GM18868 (cell line): ENCODE results near the gene FLVCR2.
"Not testable (repeated sequence)": the region's sequence is repeated elsewhere in the genome, so short reads cannot be mapped to it uniquely, and the experiment has no call there.

Experiments
- ATAC-seq: cut with Tn5 transposase; IDR thresholded peaks from one replicate; pipeline ENCODE4 v1.9.1; 2021; ENCODE audit warnings: mild to moderate bottlenecking, moderate library complexity; ENCODE audit not compliant: unreplicated experiment

The FLVCR2 gene

GRCh38 chr14:75589931-75590330 lies 11.5 kb downstream of the FLVCR2 start:
- no peak for ATAC-seq

DNA sequence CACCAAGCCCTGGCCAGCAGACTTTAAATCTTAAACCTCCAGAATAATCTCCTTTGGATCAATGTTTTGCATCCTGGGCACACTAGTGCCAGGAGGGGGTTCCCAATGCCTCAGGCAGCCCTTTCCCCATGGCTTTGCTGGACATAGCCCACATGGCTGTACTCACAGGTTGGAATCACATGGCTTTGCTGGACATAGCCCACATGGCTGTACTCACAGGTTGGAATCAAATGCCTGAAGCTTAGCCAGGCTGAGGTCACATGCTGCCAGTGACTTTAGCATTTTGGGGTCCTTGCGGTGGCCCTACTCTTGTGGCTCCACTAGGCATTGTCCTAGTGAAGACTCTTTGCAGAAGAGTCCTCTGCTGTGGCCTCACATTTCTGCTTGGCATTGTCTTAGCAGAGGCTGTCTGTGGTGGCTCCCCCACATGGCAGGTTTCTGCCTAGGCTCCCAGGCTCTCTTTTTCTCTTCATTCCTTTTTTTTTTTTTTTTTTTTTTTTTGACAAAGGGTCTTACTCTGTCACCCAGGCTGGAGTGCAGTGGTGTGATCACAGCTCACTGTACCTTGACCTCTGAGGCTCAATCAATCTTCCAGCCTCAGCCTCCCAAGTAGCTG lies 13.0 kb downstream of the FLVCR2 start:
- no peak for ATAC-seq

GRCh38 chr14:75591987-75592575 lies 13.7 kb downstream of the FLVCR2 start:
- no peak for ATAC-seq

DNA sequence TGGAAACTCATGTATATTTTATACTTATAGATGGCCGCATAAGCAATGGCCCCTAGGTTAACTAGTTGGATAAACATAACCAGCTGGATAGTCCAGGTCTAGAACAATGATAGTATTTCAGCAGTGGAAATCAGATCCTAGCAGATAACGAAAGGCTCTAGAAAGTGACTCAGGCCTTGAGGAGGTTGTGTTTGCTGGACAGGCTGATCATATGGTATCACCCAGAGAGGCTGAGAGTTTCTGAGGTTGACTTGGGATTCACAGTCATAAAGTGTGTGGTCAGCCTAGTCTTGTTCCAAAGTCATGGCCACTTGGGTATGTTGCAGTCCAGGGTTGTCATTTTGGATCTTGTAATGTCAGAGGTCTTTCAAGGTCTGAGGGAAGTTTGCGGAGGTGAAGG lies 16.8 kb downstream of the FLVCR2 start:
- ATAC-seq, result no peak

DNA sequence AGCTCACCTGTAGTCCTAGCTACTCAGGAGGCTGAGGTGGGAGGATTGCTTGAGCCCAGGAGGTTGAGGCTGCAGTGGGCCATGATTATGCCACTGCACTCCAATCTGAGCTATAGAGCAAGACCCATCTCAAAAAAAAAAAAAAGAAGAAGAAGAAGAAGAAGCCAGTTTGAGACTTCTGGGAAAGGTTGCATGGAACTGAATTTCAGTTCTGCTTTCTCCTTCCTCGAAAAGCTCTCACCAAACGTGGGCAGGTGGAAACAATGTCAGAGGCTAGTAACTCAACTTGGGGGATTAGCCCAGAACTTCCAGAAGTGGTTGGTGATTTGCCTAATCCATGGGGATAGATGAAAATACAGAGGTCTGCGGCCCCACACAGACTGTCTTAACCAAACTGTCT lies 18.7 kb downstream of the FLVCR2 start:
- no peak for ATAC-seq

GRCh38 chr14:75600100-75600499 lies 21.7 kb downstream of the FLVCR2 start:
- not testable (repeated sequence) for ATAC-seq

- ATAC-seq, result not testable (repeated sequence)
Measured at GRCh38 chr14:75601061-75601460, 22.6 kb downstream of the FLVCR2 start.

- ATAC-seq, result no peak
Measured at GRCh38 chr14:75602503-75602902, 24.1 kb downstream of the FLVCR2 start.

- no peak for ATAC-seq
Measured at GRCh38 chr14:75604979-75605851, 26.8 kb downstream of the FLVCR2 start.

DNA sequence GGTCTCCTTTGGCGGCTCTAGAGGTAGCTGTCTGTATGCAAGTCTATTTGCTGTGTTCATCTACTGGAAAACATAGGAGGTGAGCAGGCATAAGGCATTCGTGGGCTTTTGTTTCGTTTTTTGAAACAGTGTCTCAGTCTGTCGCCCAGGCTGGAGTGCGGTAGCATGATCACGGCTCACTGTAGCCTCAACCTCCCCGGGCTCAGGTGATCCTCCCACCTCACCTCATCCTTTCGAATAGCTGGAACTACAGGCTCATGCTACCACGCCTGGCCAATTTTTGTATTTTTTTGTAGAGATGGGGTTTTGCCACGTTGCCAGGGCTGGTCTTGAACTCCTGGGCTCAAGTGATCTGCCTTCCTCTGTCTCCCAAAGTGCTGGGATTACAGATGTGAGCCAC lies 27.5 kb downstream of the FLVCR2 start:
- ATAC-seq, result no peak

DNA sequence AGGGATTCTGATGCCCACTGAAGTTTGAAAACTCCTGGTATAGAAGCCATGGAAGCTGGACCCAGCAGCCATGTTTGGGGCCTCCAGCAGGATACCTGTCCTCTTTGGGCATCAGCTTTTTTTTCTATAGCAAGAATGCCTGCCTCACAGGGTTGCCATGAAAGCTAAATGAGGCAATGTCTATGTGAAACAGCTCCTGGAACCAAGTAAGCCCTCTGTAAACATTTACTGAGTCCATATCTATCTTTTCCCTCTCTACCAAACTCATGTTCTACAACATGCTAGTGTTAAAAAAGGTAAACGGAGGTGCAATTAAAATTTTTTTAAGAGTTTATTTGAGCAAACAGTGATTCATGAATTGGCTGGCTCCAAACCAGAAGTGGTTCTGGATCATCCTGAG lies 28.6 kb downstream of the FLVCR2 start:
- no peak for ATAC-seq

DNA sequence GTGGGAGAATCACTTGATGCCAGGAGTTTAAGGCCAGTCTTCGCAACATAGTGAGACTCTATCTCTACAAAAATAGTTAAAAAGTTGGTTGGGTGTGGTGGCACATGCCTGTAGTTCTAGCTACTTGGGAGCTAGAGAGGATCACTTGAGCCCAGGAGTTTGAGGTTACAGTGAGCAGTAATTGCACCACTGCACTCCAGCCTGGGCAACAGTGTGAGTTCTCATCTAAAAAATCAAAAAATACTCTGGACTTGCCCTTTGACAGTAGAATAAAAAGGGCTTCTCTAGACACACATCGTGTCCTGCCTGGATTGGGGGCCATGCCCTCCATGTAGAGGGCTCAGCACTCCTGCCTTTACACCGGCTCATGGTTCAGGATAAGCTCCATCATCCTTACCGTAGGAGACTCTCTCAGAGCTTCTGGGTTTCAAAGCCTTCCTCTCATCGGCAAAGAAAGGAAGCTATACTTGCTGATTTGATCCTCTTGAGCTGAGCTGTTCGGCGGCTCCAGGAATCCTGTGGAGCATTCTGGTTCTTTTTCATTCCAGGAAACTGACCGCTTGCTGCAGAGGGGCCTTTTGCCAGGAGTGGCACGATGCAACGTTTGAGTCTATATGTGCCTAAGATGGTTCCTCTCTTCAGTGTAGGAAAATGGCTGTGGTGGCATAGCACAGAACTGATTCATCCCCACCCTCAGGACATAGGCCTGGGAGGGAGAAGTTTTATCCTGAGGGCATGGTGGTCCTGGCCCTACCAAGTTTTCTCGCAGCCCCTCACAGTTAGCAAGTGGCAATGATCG lies 29.6 kb downstream of the FLVCR2 start:
- ATAC-seq, result no peak

- ATAC-seq, result no peak
Measured at GRCh38 chr14:75609116-75609515, 30.7 kb downstream of the FLVCR2 start.

GRCh38 chr14:75609606-75610475 lies 31.4 kb downstream of the FLVCR2 start:
- ATAC-seq, result no peak

- ATAC-seq, result no peak
Measured at GRCh38 chr14:75610834-75611233, 32.4 kb downstream of the FLVCR2 start.

DNA sequence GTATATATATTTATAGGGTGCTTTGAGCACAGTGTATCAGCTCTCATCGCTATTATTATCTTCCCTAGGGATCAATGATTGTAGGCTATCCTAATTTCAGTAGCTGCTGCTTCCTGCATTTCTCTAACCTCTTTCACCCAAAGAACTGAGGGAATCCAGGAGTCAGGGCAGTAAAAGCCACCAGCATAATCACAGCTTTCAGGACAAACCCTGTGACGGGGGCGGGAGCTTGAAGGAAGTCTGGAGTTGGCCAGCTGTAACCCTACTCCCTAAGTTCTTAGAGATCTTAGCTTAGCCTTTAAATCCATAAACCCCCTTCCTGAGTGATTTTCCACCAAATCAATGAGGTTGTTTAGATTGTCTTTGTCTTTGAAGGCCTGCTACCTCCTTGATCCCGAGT lies 33.7 kb downstream of the FLVCR2 start:
- ATAC-seq, result no peak

- no peak for ATAC-seq
Measured at GRCh38 chr14:75614179-75614578, 35.8 kb downstream of the FLVCR2 start.

DNA sequence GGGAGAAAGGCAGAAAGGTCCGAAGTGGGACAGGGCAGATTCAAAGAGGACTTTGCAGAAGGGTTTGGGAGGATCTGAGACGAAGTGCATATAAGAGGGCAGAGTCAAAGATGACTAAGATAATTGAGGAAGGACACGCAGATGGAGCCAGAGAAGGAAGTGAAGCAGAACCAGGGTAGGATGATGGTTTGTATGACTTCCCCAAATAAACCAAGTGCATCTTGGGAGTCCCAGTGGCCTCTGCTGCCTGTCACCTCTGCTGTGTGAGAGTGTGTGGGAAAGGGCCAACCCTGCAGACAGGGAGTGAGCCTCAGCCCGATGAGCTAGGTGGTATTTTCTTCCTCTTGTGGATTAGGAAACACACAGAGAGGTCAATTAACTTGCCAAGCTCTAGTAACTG lies 36.8 kb downstream of the FLVCR2 start:
- no peak for ATAC-seq

DNA sequence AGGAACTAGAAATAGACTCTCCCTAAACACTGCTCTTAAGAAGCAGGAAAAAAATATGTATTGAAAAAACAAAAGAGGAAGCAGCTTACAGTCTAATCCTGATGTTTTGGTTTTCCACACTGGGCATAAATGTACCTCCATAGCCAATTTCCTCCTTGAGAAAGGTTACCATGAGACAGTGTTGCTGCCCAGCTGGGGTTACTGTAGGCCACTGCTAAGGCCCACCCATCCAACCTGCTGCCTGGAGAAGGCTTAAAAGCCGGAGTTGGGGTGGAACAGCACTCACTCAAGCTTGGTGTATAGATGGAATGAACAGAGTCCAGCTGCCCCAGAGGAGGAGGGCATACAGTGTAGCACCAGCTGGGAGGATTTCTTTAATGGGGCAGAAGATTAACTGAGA lies 41.1 kb downstream of the FLVCR2 start:
- ATAC-seq, result no peak

DNA sequence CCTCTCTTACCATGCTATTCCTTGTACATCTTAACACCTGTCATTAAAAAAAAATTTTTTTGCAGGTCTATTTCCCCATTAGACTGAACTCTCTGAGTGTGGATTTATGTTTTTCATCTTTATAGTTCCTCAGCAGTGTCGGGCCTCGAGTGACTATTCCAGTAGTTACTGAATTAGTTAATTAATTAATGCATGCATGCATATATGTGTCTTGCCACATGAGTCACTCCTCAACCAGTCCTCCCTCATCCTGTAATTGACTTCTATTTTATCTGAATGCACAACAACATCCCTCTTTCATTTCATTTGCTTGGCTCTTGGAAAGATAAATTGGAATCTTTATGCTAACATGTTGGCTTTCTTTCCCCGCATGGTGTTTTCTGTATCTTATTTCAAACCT lies 46.6 kb downstream of the FLVCR2 start:
- ATAC-seq, result no peak
